Measurements from ENCODE around the gene ZNF346. TPM values are rescaled to one million over a fixed set of nuclear protein-coding genes. Genes with fewer than 3 reads are reported as not detected.
A peak's percentile ranks its signal among the peaks of the same experiment; 100 is the strongest.
"Not testable (repeated sequence)": the region's sequence is repeated elsewhere in the genome, so short reads cannot be mapped to it uniquely, and the experiment has no call there.

ZNF346 gene
- total and polyA plus RNA-seq, 10 donors = 5.9 to 36.3 (median 25.6) TPM

DNA sequence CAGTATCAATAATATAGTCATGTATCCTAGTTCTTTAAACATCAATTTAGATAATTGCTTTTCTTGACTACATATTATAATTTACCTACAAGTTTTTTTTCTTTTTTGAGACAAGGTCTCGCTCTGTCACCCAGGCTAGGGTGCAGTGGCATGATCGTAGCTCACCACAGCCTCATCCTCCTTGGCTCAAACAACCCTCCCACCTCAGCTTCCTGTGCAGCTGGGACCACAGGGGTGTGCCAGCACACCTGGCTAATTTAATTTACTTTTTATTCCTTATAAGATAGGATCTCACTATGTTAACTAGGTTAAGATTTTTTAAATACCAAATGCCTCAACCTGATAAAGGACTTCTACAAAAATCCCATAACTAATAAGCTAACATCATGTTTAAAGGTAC is 37.0 kb upstream of the ZNF346 start:
- TF ChIP-seq, protein P1, sequence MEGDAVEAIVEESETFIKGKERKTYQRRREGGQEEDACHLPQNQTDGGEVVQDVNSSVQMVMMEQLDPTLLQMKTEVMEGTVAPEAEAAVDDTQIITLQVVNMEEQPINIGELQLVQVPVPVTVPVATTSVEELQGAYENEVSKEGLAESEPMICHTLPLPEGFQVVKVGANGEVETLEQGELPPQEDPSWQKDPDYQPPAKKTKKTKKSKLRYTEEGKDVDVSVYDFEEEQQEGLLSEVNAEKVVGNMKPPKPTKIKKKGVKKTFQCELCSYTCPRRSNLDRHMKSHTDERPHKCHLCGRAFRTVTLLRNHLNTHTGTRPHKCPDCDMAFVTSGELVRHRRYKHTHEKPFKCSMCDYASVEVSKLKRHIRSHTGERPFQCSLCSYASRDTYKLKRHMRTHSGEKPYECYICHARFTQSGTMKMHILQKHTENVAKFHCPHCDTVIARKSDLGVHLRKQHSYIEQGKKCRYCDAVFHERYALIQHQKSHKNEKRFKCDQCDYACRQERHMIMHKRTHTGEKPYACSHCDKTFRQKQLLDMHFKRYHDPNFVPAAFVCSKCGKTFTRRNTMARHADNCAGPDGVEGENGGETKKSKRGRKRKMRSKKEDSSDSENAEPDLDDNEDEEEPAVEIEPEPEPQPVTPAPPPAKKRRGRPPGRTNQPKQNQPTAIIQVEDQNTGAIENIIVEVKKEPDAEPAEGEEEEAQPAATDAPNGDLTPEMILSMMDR (IDR thresholded peaks at IDR 0.05 in 8 of 11, conservative IDR thresholded peaks at IDR 0.05 in 3 of 11) = no peak
- TF ChIP-seq POLR2AphosphoS5 (IDR thresholded peaks at IDR 0.05) = peak in 2 of 3 donors; percentile 74 to 79
- peaks cover 0 to 31% (median 22%) of the 10 kb centered on the region in 6 donors for H3K36me3 ChIP-seq

DNA sequence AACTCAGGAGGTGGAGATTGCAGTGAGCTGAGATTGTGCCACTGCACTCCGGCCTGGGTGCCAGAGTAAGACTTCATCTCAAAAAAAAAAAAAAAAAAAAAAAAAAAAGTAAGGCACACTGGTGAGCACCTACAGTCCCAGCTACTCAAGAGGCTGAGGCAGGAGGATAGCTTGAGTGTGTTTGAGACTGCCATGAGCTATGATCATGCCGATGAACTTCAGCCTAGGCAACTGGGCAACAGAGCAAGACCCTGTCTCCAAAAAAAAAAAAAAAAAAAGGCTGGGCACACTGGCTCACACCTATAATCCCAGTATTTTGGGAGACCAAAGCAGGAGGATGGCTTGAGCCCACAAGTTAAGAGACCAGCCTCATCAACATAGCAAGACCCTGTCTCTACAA is 36.2 kb upstream of the ZNF346 start:
- Histone ChIP-seq H3K27me3 (replicated peaks in 1 of 7) (no peaks in the 10 kb centered on the region), H3K27ac (peak overlapping the region in 1 of 8 donors; percentile 45), H3K9me3 (no peaks in the 10 kb centered on the region), H3K4me3 (no peak overlapping the region), H3K4me1 (peaks cover 11 to 76% (median 32%) of the 10 kb centered on the region in 6 donors), H3K36me3 (peaks cover 0 to 24% (median 14%) of the 10 kb centered on the region in 6 donors)
- TF ChIP-seq POLR2A (IDR thresholded peaks at IDR 0.05) (no peak), POLR2AphosphoS5 (IDR thresholded peaks at IDR 0.05) (no peak)
- TF ChIP-seq, protein P1 (IDR thresholded peaks at IDR 0.05 in 8 of 11, conservative IDR thresholded peaks at IDR 0.05 in 3 of 11) = no peak
- no peak for DNase-seq
- WGBS, 5 donors = 92 to 100% (median 96%) methylated on average over 2 of the region's 2 CpGs
- intact Hi-C loops (cut with DNase I; ENCODE audit: low total_unique reads) = no loop called here

More for the DNA sequence above, 37.0 kb upstream of the ZNF346 start:
- intact Hi-C loops (cut with DNase I; ENCODE audit: low total_unique reads) = no loop called here
- no peak overlapping the region for H3K4me3 ChIP-seq
- no peaks in the 10 kb centered on the region for H3K9me3 ChIP-seq
- DNase-seq = peak; percentile 81
- H3K27ac ChIP-seq = peak overlapping the region in 4 of 8 donors; percentile 22 to 45 (median 28)
- H3K4me1 ChIP-seq = peaks cover 11 to 69% (median 32%) of the 10 kb centered on the region in 6 donors
- 13 to 50% (median 46%) methylated on average over 2 of the region's 2 CpGs for WGBS, 5 donors
- H3K27me3 ChIP-seq (replicated peaks in 1 of 7) = no peaks in the 10 kb centered on the region

DNA sequence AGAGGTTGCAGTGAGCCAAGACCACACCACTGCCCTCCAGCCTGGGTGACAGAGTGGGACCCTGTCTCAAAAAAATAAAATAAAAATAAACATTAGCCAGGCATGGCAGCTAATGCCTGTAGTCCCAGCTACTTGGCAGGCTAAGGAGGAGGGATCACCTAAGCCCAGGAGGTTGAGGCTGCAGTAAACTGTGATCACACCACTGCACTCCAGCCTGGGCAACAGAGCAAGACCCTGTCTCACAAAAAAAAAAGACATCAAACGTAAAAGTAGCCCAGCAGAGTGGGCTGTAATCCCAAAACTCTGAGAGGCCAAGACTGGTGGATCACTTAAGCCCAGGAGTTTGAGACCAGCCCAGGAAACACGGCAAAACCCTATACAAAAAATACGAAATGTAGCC is 34.9 kb upstream of the ZNF346 start:
- intact Hi-C loops (cut with DNase I; ENCODE audit: low total_unique reads) = no loop called here
- H3K4me1 ChIP-seq = peaks cover 11 to 86% (median 36%) of the 10 kb centered on the region in 6 donors
- H3K9me3 ChIP-seq = no peaks in the 10 kb centered on the region
- no peak overlapping the region for H3K27ac ChIP-seq
- no peak overlapping the region for H3K4me3 ChIP-seq
- 83 to 94% (median 88%) methylated on average over 3 of the region's 3 CpGs for WGBS, 5 donors
- DNase-seq = no peak
- TF ChIP-seq POLR2A (IDR thresholded peaks at IDR 0.05) = no peak
- TF ChIP-seq, protein P1 (IDR thresholded peaks at IDR 0.05 in 8 of 11, conservative IDR thresholded peaks at IDR 0.05 in 3 of 11) = no peak
- TF ChIP-seq POLR2AphosphoS5 (IDR thresholded peaks at IDR 0.05) = no peak
- H3K36me3 ChIP-seq = peaks cover 0 to 11% (median 1%) of the 10 kb centered on the region in 6 donors
- no peaks in the 10 kb centered on the region for H3K27me3 ChIP-seq (replicated peaks in 1 of 7)

DNA sequence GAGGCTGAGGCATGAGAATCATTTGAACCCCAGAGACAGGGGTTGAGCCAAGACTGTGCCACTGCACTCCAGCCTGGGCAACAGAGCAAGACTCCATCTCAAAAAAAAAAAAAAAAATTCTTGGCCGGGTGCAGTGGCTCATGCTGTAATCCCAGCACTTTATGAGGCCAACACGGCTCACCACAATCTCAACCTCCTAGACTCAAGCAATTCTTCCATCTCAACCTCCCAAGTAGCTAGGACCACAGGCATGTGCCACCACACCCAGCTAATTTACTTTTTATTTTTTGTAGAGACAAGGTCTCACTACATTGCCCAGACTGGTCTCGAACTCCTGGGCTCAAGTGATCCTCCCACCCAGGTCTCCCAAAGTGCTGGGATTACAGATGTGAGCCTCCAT is 29.4 kb upstream of the ZNF346 start:
- Histone ChIP-seq H3K4me3 (peak overlapping the region in 1 of 8 donors; percentile 17), H3K4me1 (peaks cover 13 to 100% (median 62%) of the 10 kb centered on the region in 6 donors), H3K27ac (peak overlapping the region in 7 of 8 donors; percentile 73 to 91 (median 89))
- 77 to 88% (median 80%) methylated on average over 3 of the region's 3 CpGs for WGBS, 5 donors
- intact Hi-C loops (cut with DNase I; ENCODE audit: low total_unique reads); H3K9me3 ChIP-seq; DNase-seq; H3K27me3 ChIP-seq (replicated peaks in 1 of 7); H3K36me3 ChIP-seq: not testable (repeated sequence)

Measured in spleen (tissue), 11 donors.